IMR-90 (cell line): ENCODE data around the gene AP1S2. TPM values are rescaled to one million over a fixed set of nuclear protein-coding genes. Genes with fewer than 3 reads are reported as not detected.

Experiments
- ATAC-seq: fragments of 200-7000 bp; cut with Tn5 transposase; 2 replicates; pipeline ENCODE4 v1.9.1; 2020; ENCODE audit warnings: low read depth, mild to moderate bottlenecking, moderate library complexity
- BruUV-seq: library from RNA; stranded (reverse); fragments of 400-500 nt; replicated peaks from 2 replicates; lab custom pipeline; 2021; lab: Mats Ljungman, UMichigan
- CTCF ChIA-PET: fragments of 300-600 bp; formaldehyde crosslinking; extraction: SDS; loops from one replicate; lab custom pipeline; 2021; ENCODE audit warnings: antibody characterized with exemption; lab: Yijun Ruan, JAX
- POLR2A ChIA-PET: fragments of 300-600 bp; sonication (Branson Sonifier 250); formaldehyde crosslinking; loops from one replicate; lab custom pipeline; 2022; ENCODE audit warnings: antibody characterized with exemption; ENCODE audit not compliant: unreplicated experiment; lab: Charles Lee
- DNase-seq: peaks from one replicate; pipeline ENCODE4 v3.0.0; 2013
- H2AFZ ChIP-seq: replicated peaks from 2 replicates; pipeline ENCODE3; 2013; ENCODE audit warnings: low read length, mild to moderate bottlenecking; ENCODE audit not compliant: poor library complexity
- H2AK5ac ChIP-seq: 2 replicates; pipeline ENCODE4 v1.6.1; 2013; ENCODE audit warnings: low read depth, low read length, inconsistent platforms
- H2AK9ac ChIP-seq: replicated peaks from 2 replicates; pipeline ENCODE3; 2013; ENCODE audit warnings: mild to moderate bottlenecking, low read depth, low read length, moderate library complexity; ENCODE audit not compliant: poor library complexity
- H2BK120ac ChIP-seq: 2 replicates; pipeline ENCODE4 v1.6.1; 2013; ENCODE audit warnings: low read depth, low read length, inconsistent platforms
- H2BK15ac ChIP-seq: 3 replicates; pipeline ENCODE4 v1.6.1; 2013; ENCODE audit warnings: low read depth, low read length, inconsistent platforms
- H2BK20ac ChIP-seq: 2 replicates; pipeline ENCODE4 v1.6.1; 2013; ENCODE audit warnings: low read depth, mild to moderate bottlenecking, inconsistent platforms, low read length, moderate library complexity
- H2BK5ac ChIP-seq: 2 replicates; pipeline ENCODE4 v1.6.1; 2013; ENCODE audit warnings: mild to moderate bottlenecking, low read depth, low read length, inconsistent platforms; ENCODE audit not compliant: poor library complexity, severe bottlenecking
- H3K14ac ChIP-seq: replicated peaks from 2 replicates; pipeline ENCODE4 v1.6.1; 2013; ENCODE audit warnings: low read depth, low read length, inconsistent platforms
- H3K18ac ChIP-seq: 2 replicates; pipeline ENCODE4 v1.6.1; 2013; ENCODE audit warnings: low read depth, low read length, control low read depth
- H3K23ac ChIP-seq: 2 replicates; pipeline ENCODE4 v1.6.1; 2013; ENCODE audit warnings: low read depth, low read length, inconsistent platforms
- H3K27ac ChIP-seq: 2 replicates; pipeline ENCODE4 v1.5.1; 2013; ENCODE audit warnings: mild to moderate bottlenecking, control low read depth, low read length; ENCODE audit not compliant: insufficient read depth
- H3K27me3 ChIP-seq: 2 replicates; pipeline ENCODE4 v1.6.1; 2013; ENCODE audit warnings: low read length; ENCODE audit not compliant: control insufficient read depth, insufficient read depth
- H3K36me3 ChIP-seq: 2 replicates; pipeline ENCODE4 v1.6.1; 2013; ENCODE audit warnings: low read length, mixed read lengths; ENCODE audit not compliant: control insufficient read depth, insufficient read depth
- H3K4ac ChIP-seq: 2 replicates; pipeline ENCODE4 v1.6.1; 2013; ENCODE audit warnings: low read depth, low read length, inconsistent platforms
- H3K4me1 ChIP-seq: 2 replicates; pipeline ENCODE4 v1.6.1; 2013; ENCODE audit warnings: low read length, mixed read lengths; ENCODE audit not compliant: control insufficient read depth, insufficient read depth
- H3K4me2 ChIP-seq: 2 replicates; pipeline ENCODE4 v1.6.1; 2013; ENCODE audit warnings: low read depth, mild to moderate bottlenecking, control low read depth, low read length, moderate library complexity
- H3K4me3 ChIP-seq: 2 replicates; pipeline ENCODE4 v1.5.1; 2013; ENCODE audit warnings: low read depth, mild to moderate bottlenecking, control low read depth, low read length, moderate library complexity; ENCODE audit not compliant: insufficient read depth
- H3K56ac ChIP-seq: 2 replicates; pipeline ENCODE4 v1.6.1; 2013; ENCODE audit warnings: low read length, inconsistent platforms; ENCODE audit not compliant: insufficient read depth; ENCODE audit errors: extremely low read depth
- H3K79me1 ChIP-seq, 2 experiments: 2 replicates each; pipeline ENCODE4 v1.6.1; 2013; ENCODE audit warnings: low read length in 2 of 2, inconsistent platforms in 1 of 2, low read depth in 1 of 2
- H3K9ac ChIP-seq: 2 replicates; pipeline ENCODE4 v1.6.1; 2013; ENCODE audit warnings: low read depth, low read length, control low read depth
- H3K9me1 ChIP-seq: 2 replicates; pipeline ENCODE4 v1.6.1; 2013; ENCODE audit warnings: low read length, inconsistent platforms; ENCODE audit not compliant: insufficient read depth
- H3K9me3 ChIP-seq: 2 replicates; pipeline ENCODE4 v1.6.1; 2013; ENCODE audit warnings: low read length; ENCODE audit not compliant: control insufficient read depth, insufficient read depth
- H4K20me1 ChIP-seq: 2 replicates; pipeline ENCODE4 v1.6.1; 2013; ENCODE audit warnings: low read length, inconsistent platforms; ENCODE audit not compliant: insufficient read depth
- H4K5ac ChIP-seq: 2 replicates; pipeline ENCODE4 v1.6.1; 2013; ENCODE audit warnings: mild to moderate bottlenecking, low read depth, low read length, control low read depth
- H4K8ac ChIP-seq, 2 experiments: 2 replicates each; pipeline ENCODE4 v1.6.1; 2013; ENCODE audit warnings: low read depth in 2 of 2, low read length in 2 of 2, control low read depth in 1 of 2, inconsistent platforms in 1 of 2
- H4K91ac ChIP-seq: 2 replicates; pipeline ENCODE4 v1.6.1; 2013; ENCODE audit warnings: low read depth, low read length, inconsistent platforms; ENCODE audit not compliant: insufficient read depth
- BHLHE40 ChIP-seq: fragments of 150-350 bp; IDR thresholded peaks from 2 replicates; pipeline ENCODE4 v1.6.1; 2016; ENCODE audit warnings: mild to moderate bottlenecking, low read depth, low read length
- CEBPB ChIP-seq: IDR thresholded peaks from 2 replicates; pipeline ENCODE4 v1.6.1; 2012; ENCODE audit warnings: low read depth, low read length, improper control_type of control experiment
- CHD1 ChIP-seq: IDR thresholded peaks from 2 replicates; pipeline ENCODE4 v1.6.1; 2012; ENCODE audit warnings: low read depth, low read length, improper control_type of control experiment
- CTCF ChIP-seq: conservative IDR thresholded peaks from 2 replicates; pipeline ENCODE4 v1.5.1; 2012; ENCODE audit warnings: mild to moderate bottlenecking, low read depth, low read length, improper control_type of control experiment
- ELK1 ChIP-seq: fragments of 150-350 bp; IDR thresholded peaks from 2 replicates; pipeline ENCODE4 v1.6.1; 2016; ENCODE audit warnings: low read depth, mild to moderate bottlenecking, low read length, moderate library complexity, borderline replicate concordance
- FOS ChIP-seq: fragments of 150-350 bp; IDR thresholded peaks from 2 replicates; pipeline ENCODE4 v1.6.1; 2016; ENCODE audit warnings: low read depth, low read length
- MAFK ChIP-seq: IDR thresholded peaks from 2 replicates; pipeline ENCODE4 v1.6.1; 2012; ENCODE audit warnings: low read depth, low read length, improper control_type of control experiment
- MAZ ChIP-seq: IDR thresholded peaks from 2 replicates; pipeline ENCODE4 v1.6.1; 2012; ENCODE audit warnings: low read depth, mild to moderate bottlenecking, low read length, improper control_type of control experiment, moderate library complexity, borderline replicate concordance
- MXI1 ChIP-seq: IDR thresholded peaks from 2 replicates; pipeline ENCODE4 v1.6.1; 2012; ENCODE audit warnings: low read depth, mild to moderate bottlenecking, low read length, moderate library complexity, borderline replicate concordance
- NFE2L2 ChIP-seq: fragments of 150-350 bp; IDR thresholded peaks from 2 replicates; pipeline ENCODE4 v1.6.1; 2016; ENCODE audit warnings: low read depth, mild to moderate bottlenecking, low read length
- POLR2A ChIP-seq: IDR thresholded peaks from 2 replicates; pipeline ENCODE4 v1.6.1; 2012; ENCODE audit warnings: mild to moderate bottlenecking, low read depth, low read length
- RAD21 ChIP-seq: IDR thresholded peaks from 2 replicates; pipeline ENCODE4 v1.6.1; 2012; ENCODE audit warnings: low read length, improper control_type of control experiment
- RCOR1 ChIP-seq: IDR thresholded peaks from 2 replicates; pipeline ENCODE4 v1.6.1; 2012; ENCODE audit warnings: mild to moderate bottlenecking, low read length, improper control_type of control experiment; ENCODE audit not compliant: insufficient replicate concordance
- RFX5 ChIP-seq: IDR thresholded peaks from 2 replicates; pipeline ENCODE4 v1.8.0; 2012; ENCODE audit warnings: low read depth, mild to moderate bottlenecking, low read length, moderate library complexity
- SMC3 ChIP-seq: fragments of 150-350 bp; IDR thresholded peaks from 2 replicates; pipeline ENCODE4 v1.6.1; 2016; ENCODE audit warnings: low read depth, mild to moderate bottlenecking, antibody characterized with exemption, low read length, moderate library complexity
- USF2 ChIP-seq: fragments of 150-350 bp; IDR thresholded peaks from 2 replicates; pipeline ENCODE4 v1.6.1; 2017; ENCODE audit warnings: mild to moderate bottlenecking, antibody characterized with exemption, low read length, low read depth
- WGBS, 2 experiments: methylation state at CpG; one replicate each; pipeline versions ENCODE4 v1.1.5 to v1.1.7; 2013; ENCODE audit warnings: missing lambda C conversion rate in 2 of 2; ENCODE audit not compliant: insufficient read length in 1 of 2; ENCODE audit errors: extremely low coverage in 2 of 2; 5-methylcytosine and 5-hydroxymethylcytosine counted together
- dilution Hi-C: fragments of 300-500 bp; cut with HindIII; formaldehyde crosslinking; loops from one replicate; pipeline ENCODE4 v1.14.3; 2018; ENCODE audit warnings: low sequenced_read_pairs; ENCODE audit not compliant: unreplicated experiment
- in situ Hi-C: fragments of 300-500 bp; cut with MboI; formaldehyde crosslinking; loops from 3 replicates; pipeline ENCODE4 v1.14.3; 2019; ENCODE audit warnings: low sequenced_read_pairs, inconsistent platforms, mixed read lengths
- intact Hi-C: fragments of 100-400 bp; cut with micrococcal nuclease; formaldehyde crosslinking; loops from 2 replicates; pipeline ENCODE4 v1.10.0; 2022
- polyA plus RNA-seq, 3 experiments: library from polyadenylated mRNA; depleted of rRNA; stranded (reverse); fragments of >200 nt; gene quantifications; 2 replicates each; pipeline ENCODE4 v1.2.3, GENCODE V29; 2012; ENCODE audit warnings: low replicate concordance in 1 of 3
- total RNA-seq: library from RNA; depleted of rRNA; stranded (reverse); fragments of >200 nt; gene quantifications from 2 replicates; pipeline ENCODE4 v1.2.3, GENCODE V29; 2012

AP1S2 gene
- total and polyA plus RNA-seq, 2 of the 4 experiments (the other 2 are of a cell fraction), result 28.3 to 46.5 TPM

GRCh38 chrX:15808254-15808653 lies 46.4 kb downstream of the AP1S2 start:
- no peaks in the 10 kb centered on the region for H3K9me1 ChIP-seq
- no peaks in the 10 kb centered on the region for H3K4me1 ChIP-seq
- in situ Hi-C loops (loop anchor here (25.0 kb wide), 1 partner anchor 879 kb away; no protein-coding TSS in a partner anchor), intact Hi-C loops (no loop called here), dilution Hi-C loops (no loop called here)
- H3K36me3 ChIP-seq, result peaks cover 22% of the 10 kb centered on the region
- no TSS peak for BruUV-seq
- ATAC-seq (no peak), DNase-seq (no peak)
- no peak overlapping the region for H2BK15ac ChIP-seq
- no peaks in the 10 kb centered on the region for H3K27me3 ChIP-seq
- no peaks in the 10 kb centered on the region; a peak in 1 of 4 replicates for H3K79me1 ChIP-seq
- no CpG with 5 or more reads among the region's 4 CpGs for WGBS, 2 experiments
- H4K5ac ChIP-seq, result no peak overlapping the region
- H3K9ac ChIP-seq, result no peak overlapping the region
- H3K14ac ChIP-seq, result no peak overlapping the region
- no peak overlapping the region for H2BK5ac ChIP-seq
- no peak overlapping the region for H3K56ac ChIP-seq
- no peak overlapping the region for H3K4me2 ChIP-seq
- H3K4me3 ChIP-seq, result no peak overlapping the region
- no peak overlapping the region for H3K18ac ChIP-seq
- ChIA-PET POLR2A (interaction anchor here (0.6 kb wide), 2 partner anchors 19 to 25 kb away, joined by 3 read pairs; no protein-coding TSS in a partner anchor), CTCF (interaction anchor here (0.6 kb wide), 1 partner anchor 378 kb away, joined by 4 read pairs; no protein-coding TSS in a partner anchor)
- no peak overlapping the region for H2BK120ac ChIP-seq
- TF ChIP-seq CTCF (no peak), FOS (no peak), CHD1 (no peak), RCOR1 (no peak), CEBPB (no peak), USF2 (no peak), POLR2A (no peak), MAZ (no peak), RFX5 (no peak), NFE2L2 (no peak), MAFK (no peak), MXI1 (no peak), BHLHE40 (no peak), SMC3 (no peak), ELK1 (no peak), RAD21 (no peak)
- no peak overlapping the region for H4K8ac ChIP-seq
- H3K4ac ChIP-seq, result no peak overlapping the region
- H3K23ac ChIP-seq, result no peak overlapping the region
- H3K9me3 ChIP-seq, result no peaks in the 10 kb centered on the region
- H3K27ac ChIP-seq, result no peak overlapping the region
- no peak overlapping the region for H2AK9ac ChIP-seq
- no peak overlapping the region for H2AK5ac ChIP-seq
- no peaks in the 10 kb centered on the region for H4K20me1 ChIP-seq
- H4K91ac ChIP-seq, result no peak overlapping the region
- H2BK20ac ChIP-seq, result no peak overlapping the region
- H2AFZ ChIP-seq, result no peak overlapping the region
